HepG2 (cell line): ENCODE results near the gene CMIP. TPM values are rescaled to one million over a fixed set of nuclear protein-coding genes. Genes with fewer than 3 reads are reported as not detected.

Experiments
- BCL3 ChIP-seq: sonication (generic); formaldehyde crosslinking; IDR thresholded peaks from 2 replicates; pipeline ENCODE4 v1.5.1; 2020; ENCODE audit warnings: mild to moderate bottlenecking, missing genetic modification reagents, moderate library complexity
- CC2D1A ChIP-seq: sonication (generic); formaldehyde crosslinking; IDR thresholded peaks from 2 replicates; pipeline ENCODE4 v1.8.1; 2023; ENCODE audit warnings: mild to moderate bottlenecking, missing genetic modification reagents
- CHD2 ChIP-seq: IDR thresholded peaks from 2 replicates; pipeline ENCODE4 v1.6.1; 2011; ENCODE audit warnings: low read depth, low read length, improper control_type of control experiment
- KDM4B ChIP-seq: sonication (generic); formaldehyde crosslinking; IDR thresholded peaks from 2 replicates; pipeline ENCODE4 v1.4.0; 2020; ENCODE audit warnings: missing genetic modification reagents
- ONECUT2 ChIP-seq: sonication (generic); formaldehyde crosslinking; IDR thresholded peaks from 2 replicates; pipeline ENCODE4 v1.4.0; 2020; ENCODE audit warnings: missing genetic modification reagents
- TFE3 ChIP-seq: IDR thresholded peaks from 2 replicates; pipeline ENCODE4 v1.6.1; 2016
- U2AF1 ChIP-seq: fragments of 200-400 bp; formaldehyde crosslinking; optimal IDR thresholded peaks from 2 replicates; pipeline ENCODE3; 2017; ENCODE audit warnings: mild to moderate bottlenecking, low read depth, low read length
- ZBTB40 ChIP-seq, 2 experiments: fragments of 450-650 bp in 1 of 2; sonication (generic) in 1 of 2; formaldehyde crosslinking in 1 of 2; IDR thresholded peaks; 2 replicates each; pipeline versions ENCODE4 v1.6.1 to v1.8.0; 2016 to 2022; ENCODE audit warnings: antibody characterized with exemption in 1 of 2, mild to moderate bottlenecking in 1 of 2, missing genetic modification reagents in 1 of 2
- ZNF281 ChIP-seq: sonication (generic); formaldehyde crosslinking; IDR thresholded peaks from 2 replicates; pipeline ENCODE4 v1.4.0; 2020; ENCODE audit warnings: missing genetic modification reagents, borderline replicate concordance
- ZNF333 ChIP-seq: sonication (generic); formaldehyde crosslinking; IDR thresholded peaks from 2 replicates; pipeline ENCODE4 v1.4.0; 2020; ENCODE audit warnings: mild to moderate bottlenecking, missing genetic modification reagents, borderline replicate concordance
- ZNF335 ChIP-seq: sonication (generic); formaldehyde crosslinking; IDR thresholded peaks from 2 replicates; pipeline ENCODE4 v1.4.0; 2020; ENCODE audit warnings: missing genetic modification reagents
- ZNF75D ChIP-seq: sonication (generic); formaldehyde crosslinking; IDR thresholded peaks from 2 replicates; pipeline ENCODE4 v1.8.1; 2023; ENCODE audit warnings: missing genetic modification reagents, mild to moderate bottlenecking, borderline replicate concordance
- polyA plus RNA-seq, 8 experiments: library from polyadenylated mRNA; depleted of rRNA in 3 of 8; stranded (reverse) in 7 of 8; unstranded in 1 of 8; fragments of >200 nt; fragmentation: Illumina TruSeq in 4 of 8; extraction: Trizol in 4 of 8; gene quantifications; 2 replicates each; pipeline versions ENCODE4 v1.2.1 to v1.2.3, GENCODE V29; 2011 to 2016; ENCODE audit warnings: low read depth in 4 of 8, missing spikeins in 1 of 8, mixed read lengths in 1 of 8; ENCODE audit not compliant: insufficient read depth in 1 of 8
- total RNA-seq, 5 experiments: library from RNA; depleted of rRNA; stranded (reverse); fragments of >200 nt; fragmentation: Illumina TruSeq; extraction: Trizol; gene quantifications; 2 replicates each; pipeline ENCODE4 v1.2.3, GENCODE V29; 2016; ENCODE audit warnings: low read depth in 1 of 5

Gene CMIP
- total and polyA plus RNA-seq, 2 of the 13 experiments (the other 11 are each of a cell fraction or from before 2014, with no cell fraction given): 10.9 to 18.1 TPM

- peak; percentile 36; the same call in 1 of the 2 replicates for TF ChIP-seq CHD2
- no peak for TF ChIP-seq ZBTB40 (IDR thresholded peaks at IDR 0.05)
- peak; percentile 40; the same call in 1 of the 2 replicates for TF ChIP-seq ZBTB40 (CRISPR knock-in tag; IDR thresholded peaks at IDR 0.05)
- no peak for TF ChIP-seq KDM4B (CRISPR knock-in tag)
- TF ChIP-seq BCL3 (CRISPR knock-in tag): 0 out of 2 replicates have a peak, but pooled peaks have one; percentile 12
- TF ChIP-seq ZNF75D (CRISPR knock-in tag): no peak
- TF ChIP-seq U2AF1: no peak
- no peak for TF ChIP-seq CC2D1A
- TF ChIP-seq ZNF333: peak; percentile 83; the same call in 1 of the 2 replicates
- no peak for TF ChIP-seq TFE3
- TF ChIP-seq ZNF281 (CRISPR knock-in tag): peak; percentile 72; the same call in 1 of the 2 replicates
- 0 out of 2 replicates have a peak, but pooled peaks have one; percentile 36 for TF ChIP-seq ZNF335
- no peak for TF ChIP-seq ONECUT2 (CRISPR knock-in tag)
Measured at GRCh38 chr16:81553080-81553813, 108.6 kb downstream of the CMIP start (continued).
